ENCODE results near the gene CLDN16. TPM values are rescaled to one million over a fixed set of nuclear protein-coding genes. Genes with fewer than 3 reads are reported as not detected.
A peak's percentile ranks its signal among the peaks of the same experiment; 100 is the strongest.

Gene CLDN16
- total RNA-seq, 1 experiment from 2014 or later, result not detected

DNA sequence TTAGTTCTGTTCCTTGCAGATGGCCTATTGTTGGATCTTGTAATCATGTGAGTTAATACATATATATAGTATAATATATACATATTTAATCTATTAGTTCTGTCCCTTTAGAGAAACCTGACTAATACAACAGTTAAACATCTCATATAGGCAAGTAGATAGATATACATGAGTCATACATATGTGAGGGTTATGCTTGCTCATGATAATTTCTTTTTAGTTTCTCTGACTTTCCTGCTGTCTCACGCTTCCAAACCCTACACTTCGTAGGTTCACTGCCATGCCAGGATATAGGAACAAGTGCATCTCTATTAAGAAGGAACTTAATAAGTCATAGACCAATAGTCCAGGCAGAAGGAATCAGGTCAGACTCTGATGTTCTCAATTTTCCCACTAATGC lies 16.8 kb upstream of the CLDN16 start:
- peaks cover 22% of the 10 kb centered on the region for H3K4me1 Mint-ChIP-seq
- no peak overlapping the region for H3K4me3 Mint-ChIP-seq
- no peak overlapping the region for H3K27ac Mint-ChIP-seq
- H3K27me3 Mint-ChIP-seq (ENCODE audit: low read depth), result no peaks in the 10 kb centered on the region
- POLR2A ChIA-PET, result no interaction called here
- no peaks in the 10 kb centered on the region for H3K36me3 Mint-ChIP-seq
- TF ChIP-seq ZNF263 (CRISPR knock-in tag; IDR thresholded peaks at IDR 0.05; ENCODE audit: low read depth), result no peak
- TF ChIP-seq ZNF138 (CRISPR knock-in tag; conservative IDR thresholded peaks at IDR 0.05), result no peak
- TF ChIP-seq, protein P1, sequence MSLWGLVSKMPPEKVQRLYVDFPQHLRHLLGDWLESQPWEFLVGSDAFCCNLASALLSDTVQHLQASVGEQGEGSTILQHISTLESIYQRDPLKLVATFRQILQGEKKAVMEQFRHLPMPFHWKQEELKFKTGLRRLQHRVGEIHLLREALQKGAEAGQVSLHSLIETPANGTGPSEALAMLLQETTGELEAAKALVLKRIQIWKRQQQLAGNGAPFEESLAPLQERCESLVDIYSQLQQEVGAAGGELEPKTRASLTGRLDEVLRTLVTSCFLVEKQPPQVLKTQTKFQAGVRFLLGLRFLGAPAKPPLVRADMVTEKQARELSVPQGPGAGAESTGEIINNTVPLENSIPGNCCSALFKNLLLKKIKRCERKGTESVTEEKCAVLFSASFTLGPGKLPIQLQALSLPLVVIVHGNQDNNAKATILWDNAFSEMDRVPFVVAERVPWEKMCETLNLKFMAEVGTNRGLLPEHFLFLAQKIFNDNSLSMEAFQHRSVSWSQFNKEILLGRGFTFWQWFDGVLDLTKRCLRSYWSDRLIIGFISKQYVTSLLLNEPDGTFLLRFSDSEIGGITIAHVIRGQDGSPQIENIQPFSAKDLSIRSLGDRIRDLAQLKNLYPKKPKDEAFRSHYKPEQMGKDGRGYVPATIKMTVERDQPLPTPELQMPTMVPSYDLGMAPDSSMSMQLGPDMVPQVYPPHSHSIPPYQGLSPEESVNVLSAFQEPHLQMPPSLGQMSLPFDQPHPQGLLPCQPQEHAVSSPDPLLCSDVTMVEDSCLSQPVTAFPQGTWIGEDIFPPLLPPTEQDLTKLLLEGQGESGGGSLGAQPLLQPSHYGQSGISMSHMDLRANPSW (CRISPR knock-in tag; conservative IDR thresholded peaks at IDR 0.05; ENCODE audit: low read depth), result no peak
- TF ChIP-seq, protein P2, sequence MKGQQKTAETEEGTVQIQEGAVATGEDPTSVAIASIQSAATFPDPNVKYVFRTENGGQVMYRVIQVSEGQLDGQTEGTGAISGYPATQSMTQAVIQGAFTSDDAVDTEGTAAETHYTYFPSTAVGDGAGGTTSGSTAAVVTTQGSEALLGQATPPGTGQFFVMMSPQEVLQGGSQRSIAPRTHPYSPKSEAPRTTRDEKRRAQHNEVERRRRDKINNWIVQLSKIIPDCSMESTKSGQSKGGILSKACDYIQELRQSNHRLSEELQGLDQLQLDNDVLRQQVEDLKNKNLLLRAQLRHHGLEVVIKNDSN (CRISPR knock-in tag; IDR thresholded peaks at IDR 0.05), result no peak
- TF ChIP-seq TCF7 (CRISPR knock-in tag; IDR thresholded peaks at IDR 0.05; ENCODE audit: low read depth), result no peak
- no peak for TF ChIP-seq ZNF317 (CRISPR knock-in tag; IDR thresholded peaks at IDR 0.05; ENCODE audit: borderline replicate concordance, low read depth)
- TF ChIP-seq SMAD3 (CRISPR knock-in tag; IDR thresholded peaks at IDR 0.05; ENCODE audit: borderline replicate concordance), result no peak
- no peak for TF ChIP-seq CBFB (CRISPR knock-in tag; IDR thresholded peaks at IDR 0.05; ENCODE audit: low read depth)
- TF ChIP-seq, protein P3, sequence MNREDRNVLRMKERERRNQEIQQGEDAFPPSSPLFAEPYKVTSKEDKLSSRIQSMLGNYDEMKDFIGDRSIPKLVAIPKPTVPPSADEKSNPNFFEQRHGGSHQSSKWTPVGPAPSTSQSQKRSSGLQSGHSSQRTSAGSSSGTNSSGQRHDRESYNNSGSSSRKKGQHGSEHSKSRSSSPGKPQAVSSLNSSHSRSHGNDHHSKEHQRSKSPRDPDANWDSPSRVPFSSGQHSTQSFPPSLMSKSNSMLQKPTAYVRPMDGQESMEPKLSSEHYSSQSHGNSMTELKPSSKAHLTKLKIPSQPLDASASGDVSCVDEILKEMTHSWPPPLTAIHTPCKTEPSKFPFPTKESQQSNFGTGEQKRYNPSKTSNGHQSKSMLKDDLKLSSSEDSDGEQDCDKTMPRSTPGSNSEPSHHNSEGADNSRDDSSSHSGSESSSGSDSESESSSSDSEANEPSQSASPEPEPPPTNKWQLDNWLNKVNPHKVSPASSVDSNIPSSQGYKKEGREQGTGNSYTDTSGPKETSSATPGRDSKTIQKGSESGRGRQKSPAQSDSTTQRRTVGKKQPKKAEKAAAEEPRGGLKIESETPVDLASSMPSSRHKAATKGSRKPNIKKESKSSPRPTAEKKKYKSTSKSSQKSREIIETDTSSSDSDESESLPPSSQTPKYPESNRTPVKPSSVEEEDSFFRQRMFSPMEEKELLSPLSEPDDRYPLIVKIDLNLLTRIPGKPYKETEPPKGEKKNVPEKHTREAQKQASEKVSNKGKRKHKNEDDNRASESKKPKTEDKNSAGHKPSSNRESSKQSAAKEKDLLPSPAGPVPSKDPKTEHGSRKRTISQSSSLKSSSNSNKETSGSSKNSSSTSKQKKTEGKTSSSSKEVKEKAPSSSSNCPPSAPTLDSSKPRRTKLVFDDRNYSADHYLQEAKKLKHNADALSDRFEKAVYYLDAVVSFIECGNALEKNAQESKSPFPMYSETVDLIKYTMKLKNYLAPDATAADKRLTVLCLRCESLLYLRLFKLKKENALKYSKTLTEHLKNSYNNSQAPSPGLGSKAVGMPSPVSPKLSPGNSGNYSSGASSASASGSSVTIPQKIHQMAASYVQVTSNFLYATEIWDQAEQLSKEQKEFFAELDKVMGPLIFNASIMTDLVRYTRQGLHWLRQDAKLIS (CRISPR knock-in tag; IDR thresholded peaks at IDR 0.05; ENCODE audit: borderline replicate concordance), result no peak
- TF ChIP-seq ATF1 (CRISPR knock-in tag; IDR thresholded peaks at IDR 0.05), result no peak
- TF ChIP-seq, protein P4, sequence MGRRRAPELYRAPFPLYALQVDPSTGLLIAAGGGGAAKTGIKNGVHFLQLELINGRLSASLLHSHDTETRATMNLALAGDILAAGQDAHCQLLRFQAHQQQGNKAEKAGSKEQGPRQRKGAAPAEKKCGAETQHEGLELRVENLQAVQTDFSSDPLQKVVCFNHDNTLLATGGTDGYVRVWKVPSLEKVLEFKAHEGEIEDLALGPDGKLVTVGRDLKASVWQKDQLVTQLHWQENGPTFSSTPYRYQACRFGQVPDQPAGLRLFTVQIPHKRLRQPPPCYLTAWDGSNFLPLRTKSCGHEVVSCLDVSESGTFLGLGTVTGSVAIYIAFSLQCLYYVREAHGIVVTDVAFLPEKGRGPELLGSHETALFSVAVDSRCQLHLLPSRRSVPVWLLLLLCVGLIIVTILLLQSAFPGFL (CRISPR knock-in tag; IDR thresholded peaks at IDR 0.05; ENCODE audit: borderline replicate concordance), result no peak
- TF ChIP-seq, protein P5, sequence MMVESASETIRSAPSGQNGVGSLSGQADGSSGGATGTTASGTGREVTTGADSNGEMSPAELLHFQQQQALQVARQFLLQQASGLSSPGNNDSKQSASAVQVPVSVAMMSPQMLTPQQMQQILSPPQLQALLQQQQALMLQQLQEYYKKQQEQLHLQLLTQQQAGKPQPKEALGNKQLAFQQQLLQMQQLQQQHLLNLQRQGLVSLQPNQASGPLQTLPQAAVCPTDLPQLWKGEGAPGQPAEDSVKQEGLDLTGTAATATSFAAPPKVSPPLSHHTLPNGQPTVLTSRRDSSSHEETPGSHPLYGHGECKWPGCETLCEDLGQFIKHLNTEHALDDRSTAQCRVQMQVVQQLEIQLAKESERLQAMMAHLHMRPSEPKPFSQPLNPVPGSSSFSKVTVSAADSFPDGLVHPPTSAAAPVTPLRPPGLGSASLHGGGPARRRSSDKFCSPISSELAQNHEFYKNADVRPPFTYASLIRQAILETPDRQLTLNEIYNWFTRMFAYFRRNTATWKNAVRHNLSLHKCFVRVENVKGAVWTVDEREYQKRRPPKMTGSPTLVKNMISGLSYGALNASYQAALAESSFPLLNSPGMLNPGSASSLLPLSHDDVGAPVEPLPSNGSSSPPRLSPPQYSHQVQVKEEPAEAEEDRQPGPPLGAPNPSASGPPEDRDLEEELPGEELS (CRISPR knock-in tag; IDR thresholded peaks at IDR 0.05), result no peak
- TF ChIP-seq FOXP1 (CRISPR knock-in tag; IDR thresholded peaks at IDR 0.05; ENCODE audit: borderline replicate concordance), result no peak
- no peak for TF ChIP-seq NR3C1 (CRISPR knock-in tag; conservative IDR thresholded peaks at IDR 0.05; ENCODE audit: low read depth)
- DNase-seq (ENCODE audit: low spot score) (no peak), ATAC-seq (no peak)
- H3K9me3 Mint-ChIP-seq, result no peaks in the 10 kb centered on the region
- CTCF ChIA-PET, result no interaction called here

DNA sequence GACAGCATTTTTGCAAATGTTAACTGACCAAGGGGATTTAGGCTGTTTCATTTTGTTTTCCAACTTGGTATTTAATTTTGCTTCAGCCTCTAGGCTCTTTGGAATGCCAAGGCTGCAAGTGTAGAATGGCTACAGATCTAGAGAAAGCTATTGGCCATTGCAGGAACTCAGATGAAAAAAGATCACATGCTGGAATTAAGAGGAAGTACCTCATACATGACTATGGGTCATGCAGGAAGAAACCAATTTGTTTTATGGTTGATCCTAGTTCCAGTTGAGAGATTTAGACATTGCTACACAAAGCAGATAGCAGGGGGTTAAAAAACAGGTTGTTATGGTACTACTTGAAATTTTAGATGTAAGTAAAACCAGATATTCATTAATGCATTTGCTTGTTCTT lies 12.7 kb upstream of the CLDN16 start:
- Mint-ChIP-seq H3K27ac (no peak overlapping the region), H3K4me1 (peaks cover 26% of the 10 kb centered on the region), H3K36me3 (no peaks in the 10 kb centered on the region), H3K4me3 (no peak overlapping the region), H3K9me3 (no peaks in the 10 kb centered on the region), H3K27me3 (ENCODE audit: low read depth) (no peaks in the 10 kb centered on the region)
- ChIA-PET POLR2A (no interaction called here), CTCF (interaction anchor here (1.2 kb wide), 1 partner anchor 53 kb away, joined by 7 read pairs; the partner anchor contains the start of gene CLDN1)
- peak; percentile 64; the same call in 1 of the 2 replicates for ATAC-seq
- DNase-seq (ENCODE audit: low spot score), result no peak
- TF ChIP-seq HMGA2 (CRISPR knock-in tag; IDR thresholded peaks at IDR 0.05), result no peak
- no peak for TF ChIP-seq GRHL2 (CRISPR knock-in tag; IDR thresholded peaks at IDR 0.05; ENCODE audit: insufficient replicate concordance, severe bottlenecking)
- TF ChIP-seq ETV6 (CRISPR knock-in tag; IDR thresholded peaks at IDR 0.05), result no peak
- TF ChIP-seq, protein P6, sequence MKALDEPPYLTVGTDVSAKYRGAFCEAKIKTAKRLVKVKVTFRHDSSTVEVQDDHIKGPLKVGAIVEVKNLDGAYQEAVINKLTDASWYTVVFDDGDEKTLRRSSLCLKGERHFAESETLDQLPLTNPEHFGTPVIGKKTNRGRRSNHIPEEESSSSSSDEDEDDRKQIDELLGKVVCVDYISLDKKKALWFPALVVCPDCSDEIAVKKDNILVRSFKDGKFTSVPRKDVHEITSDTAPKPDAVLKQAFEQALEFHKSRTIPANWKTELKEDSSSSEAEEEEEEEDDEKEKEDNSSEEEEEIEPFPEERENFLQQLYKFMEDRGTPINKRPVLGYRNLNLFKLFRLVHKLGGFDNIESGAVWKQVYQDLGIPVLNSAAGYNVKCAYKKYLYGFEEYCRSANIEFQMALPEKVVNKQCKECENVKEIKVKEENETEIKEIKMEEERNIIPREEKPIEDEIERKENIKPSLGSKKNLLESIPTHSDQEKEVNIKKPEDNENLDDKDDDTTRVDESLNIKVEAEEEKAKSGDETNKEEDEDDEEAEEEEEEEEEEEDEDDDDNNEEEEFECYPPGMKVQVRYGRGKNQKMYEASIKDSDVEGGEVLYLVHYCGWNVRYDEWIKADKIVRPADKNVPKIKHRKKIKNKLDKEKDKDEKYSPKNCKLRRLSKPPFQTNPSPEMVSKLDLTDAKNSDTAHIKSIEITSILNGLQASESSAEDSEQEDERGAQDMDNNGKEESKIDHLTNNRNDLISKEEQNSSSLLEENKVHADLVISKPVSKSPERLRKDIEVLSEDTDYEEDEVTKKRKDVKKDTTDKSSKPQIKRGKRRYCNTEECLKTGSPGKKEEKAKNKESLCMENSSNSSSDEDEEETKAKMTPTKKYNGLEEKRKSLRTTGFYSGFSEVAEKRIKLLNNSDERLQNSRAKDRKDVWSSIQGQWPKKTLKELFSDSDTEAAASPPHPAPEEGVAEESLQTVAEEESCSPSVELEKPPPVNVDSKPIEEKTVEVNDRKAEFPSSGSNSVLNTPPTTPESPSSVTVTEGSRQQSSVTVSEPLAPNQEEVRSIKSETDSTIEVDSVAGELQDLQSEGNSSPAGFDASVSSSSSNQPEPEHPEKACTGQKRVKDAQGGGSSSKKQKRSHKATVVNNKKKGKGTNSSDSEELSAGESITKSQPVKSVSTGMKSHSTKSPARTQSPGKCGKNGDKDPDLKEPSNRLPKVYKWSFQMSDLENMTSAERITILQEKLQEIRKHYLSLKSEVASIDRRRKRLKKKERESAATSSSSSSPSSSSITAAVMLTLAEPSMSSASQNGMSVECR (CRISPR knock-in tag; IDR thresholded peaks at IDR 0.05; ENCODE audit: borderline replicate concordance), result no peak

Data from WTC11 (cell line).